Endothelial cell of umbilical vein (primary cell): Measurements from ENCODE around the gene IL17RD. TPM values are rescaled to one million over a fixed set of nuclear protein-coding genes. Genes with fewer than 3 reads are reported as not detected.

Source experiments
- BruUV-seq: library from RNA; stranded (reverse); fragments of 400-500 nt; replicated peaks from 2 replicates; lab custom pipeline; 2021; lab: Mats Ljungman, UMichigan
- CTCF ChIA-PET: fragments of 300-600, 350-600 bp; sonication (Branson Sonifier 250); formaldehyde crosslinking; loops from one replicate; lab custom pipeline; 2021; ENCODE audit warnings: antibody characterized with exemption, inconsistent platforms; lab: Charles Lee
- POLR2A ChIA-PET: fragments of 300-600, 350-600 bp; sonication (Branson Sonifier 250); formaldehyde crosslinking; loops from one replicate; lab custom pipeline; 2021; ENCODE audit warnings: antibody characterized with exemption, inconsistent platforms; lab: Charles Lee
- DNase-seq: peaks from one replicate; pipeline ENCODE4 v3.0.0-alpha.2; 2011; ENCODE audit warnings: low read depth, low spot score
- FAIRE-seq: peaks from 2 replicates; lab custom pipeline; 2011; peaks lifted over from hg19 to GRCh38; lab: Jason Lieb, UNC
- H2AFZ ChIP-seq: 2 replicates; pipeline ENCODE4 v1.6.0; 2012; ENCODE audit warnings: low read depth, low read length, control low read depth, inconsistent platforms
- H3K27ac ChIP-seq: 2 replicates; pipeline ENCODE4 v1.5.1; 2011; ENCODE audit warnings: low read depth, mild to moderate bottlenecking, control low read depth, low read length, moderate library complexity; ENCODE audit not compliant: insufficient read depth
- H3K27me3 ChIP-seq, 2 experiments: 2 replicates each; pipeline versions ENCODE4 v1.6.0 to v1.6.1; 2011; ENCODE audit warnings: low read length in 2 of 2, mixed read lengths in 1 of 2; ENCODE audit not compliant: control insufficient read depth in 2 of 2, insufficient read depth in 2 of 2
- H3K36me3 ChIP-seq, 2 experiments: 2 replicates in 1 of 2; 3 replicates in 1 of 2; pipeline ENCODE4 v1.5.1; 2011; ENCODE audit warnings: low read length in 2 of 2, mild to moderate bottlenecking in 1 of 2, moderate library complexity in 1 of 2; ENCODE audit not compliant: control insufficient read depth in 2 of 2, insufficient read depth in 2 of 2; ENCODE audit errors: extremely low read depth in 1 of 2
- H3K4me1 ChIP-seq: 3 replicates; pipeline ENCODE4 v1.5.1; 2011; ENCODE audit warnings: mild to moderate bottlenecking, low read length; ENCODE audit not compliant: control insufficient read depth, insufficient read depth; ENCODE audit errors: extremely low read depth
- H3K4me2 ChIP-seq: 2 replicates; pipeline ENCODE4 v1.6.1; 2011; ENCODE audit warnings: low read length, control low read depth, mixed read lengths; ENCODE audit not compliant: insufficient read depth
- H3K4me3 ChIP-seq, 3 experiments: fragments of 200-600 bp in 1 of 3; sonication (generic), shearing (Covaris generic) in 1 of 3; replicated peaks in 1 of 3; 2 replicates each; pipeline ENCODE4 v1.5.1; 2011 to 2016; ENCODE audit warnings: control low read depth in 3 of 3, low read length in 3 of 3, mild to moderate bottlenecking in 2 of 3, inconsistent platforms in 1 of 3, low read depth in 1 of 3, moderate library complexity in 1 of 3; ENCODE audit not compliant: insufficient read depth in 1 of 3
- H3K79me2 ChIP-seq: 2 replicates; pipeline ENCODE4 v1.6.0; 2012; ENCODE audit warnings: low read length, inconsistent platforms; ENCODE audit not compliant: control insufficient read depth, insufficient read depth
- H3K9ac ChIP-seq: replicated peaks from 2 replicates; pipeline ENCODE3; 2011; ENCODE audit warnings: low read length, control low read depth; ENCODE audit not compliant: insufficient read depth; ENCODE audit errors: extremely low read depth
- H3K9me1 ChIP-seq: replicated peaks from 3 replicates; pipeline ENCODE4 v1.6.0; 2011; ENCODE audit warnings: mild to moderate bottlenecking, low read length; ENCODE audit not compliant: control insufficient read depth, insufficient read depth; ENCODE audit errors: extremely low read depth
- H3K9me3 ChIP-seq: replicated peaks from 2 replicates; pipeline ENCODE4 v1.5.1; 2012; ENCODE audit warnings: low read length, inconsistent platforms; ENCODE audit not compliant: control insufficient read depth, insufficient read depth
- H4K20me1 ChIP-seq: replicated peaks from 2 replicates; pipeline ENCODE3; 2011; ENCODE audit warnings: mild to moderate bottlenecking, low read length; ENCODE audit not compliant: control insufficient read depth, insufficient read depth; ENCODE audit errors: extremely low read depth
- CTCF ChIP-seq, 2 donors: IDR thresholded peaks; 1 replicate in 1 of 2; 2 replicates in 1 of 2; pipeline ENCODE4 v1.5.1; 2011; ENCODE audit warnings: low read length in 2 of 2, mild to moderate bottlenecking in 2 of 2, moderate library complexity in 2 of 2, control low read depth in 1 of 2, inconsistent platforms in 1 of 2, low read depth in 1 of 2; ENCODE audit not compliant: insufficient read depth in 1 of 2; ENCODE audit errors: extremely low read depth in 1 of 2
- EZH2 ChIP-seq: IDR thresholded peaks from 2 replicates; pipeline ENCODE4 v1.6.1; 2012; ENCODE audit warnings: borderline replicate concordance, low read depth, mild to moderate bottlenecking, moderate library complexity, low read length, inconsistent platforms; ENCODE audit not compliant: severe bottlenecking
- FOS ChIP-seq: IDR thresholded peaks from 2 replicates; pipeline ENCODE4 v1.6.1; 2011; ENCODE audit warnings: mild to moderate bottlenecking, low read length, moderate library complexity, borderline replicate concordance; ENCODE audit not compliant: insufficient read depth
- GATA2 ChIP-seq: IDR thresholded peaks from 2 replicates; pipeline ENCODE4 v1.7.0; 2011; ENCODE audit warnings: low read depth, mild to moderate bottlenecking, moderate library complexity, mixed read lengths, low read length; ENCODE audit not compliant: insufficient read length, insufficient read depth
- JUN ChIP-seq: IDR thresholded peaks from 2 replicates; pipeline ENCODE4 v1.6.1; 2011; ENCODE audit warnings: borderline replicate concordance, low read depth; ENCODE audit not compliant: insufficient read length, insufficient read depth
- MAX ChIP-seq: IDR thresholded peaks from 2 replicates; pipeline ENCODE4 v1.6.1; 2011; ENCODE audit not compliant: insufficient read depth, insufficient read length
- MYC ChIP-seq: IDR thresholded peaks from one replicate; pipeline ENCODE4 v1.6.1; 2011; ENCODE audit warnings: mild to moderate bottlenecking, low read depth, low read length
- POLR2A ChIP-seq: IDR thresholded peaks from 2 replicates; pipeline ENCODE4 v1.6.1; 2012; ENCODE audit warnings: low read depth, mild to moderate bottlenecking, control low read depth, low read length
- POLR2AphosphoS5 ChIP-seq: IDR thresholded peaks from 2 replicates; pipeline ENCODE4 v1.6.1; 2012; ENCODE audit warnings: low read depth, mild to moderate bottlenecking, control low read depth, low read length, moderate library complexity; ENCODE audit not compliant: insufficient read depth
- dilution Hi-C: fragments of 300-500 bp; cut with MboI; formaldehyde crosslinking; loops from one replicate; pipeline ENCODE4 v1.15.0; 2019; ENCODE audit warnings: low sequenced_read_pairs; ENCODE audit not compliant: extremely low pct_ligation_motif_present
- intact Hi-C: fragments of 100-400 bp; cut with micrococcal nuclease; formaldehyde crosslinking; loops from one replicate; pipeline ENCODE4 v1.10.0; 2022
- polyA plus RNA-seq, 4 experiments: library from polyadenylated mRNA; depleted of rRNA in 3 of 4; stranded (reverse) in 3 of 4; unstranded in 1 of 4; fragments of >200 nt; gene quantifications; 2 replicates each; pipeline versions ENCODE4 v1.2.1 to v1.2.3, GENCODE V29; 2011 to 2012; ENCODE audit warnings: missing spikeins in 1 of 4
- total RNA-seq: library from RNA; stranded (reverse); gene quantifications from 2 replicates; pipeline ENCODE4 v1.2.3, GENCODE V29; 2021

Gene IL17RD
- total and polyA plus RNA-seq, 2 donors (not counting 3 experiments of a cell fraction or from before 2014, with no cell fraction given), result 0.36 to 0.93 TPM

- TF ChIP-seq EZH2 (no peak), CTCF (IDR thresholded peaks at IDR 0.05; ENCODE audit: extremely low read depth in 1 of 2, insufficient read depth in 1 of 2, low read depth in 1 of 2, low read length in 2 of 2) (no peak), POLR2AphosphoS5 (no peak), JUN (no peak), GATA2 (no peak), MAX (no peak), FOS (no peak), POLR2A (no peak), MYC (no peak)
- Histone ChIP-seq H3K9me3 (no peaks in the 10 kb centered on the region), H3K27me3 (no peaks in the 10 kb centered on the region), H3K4me2 (no peak overlapping the region), H3K36me3 (no peaks in the 10 kb centered on the region), H3K27ac (no peak overlapping the region), H4K20me1 (no peaks in the 10 kb centered on the region), H3K9ac (no peak overlapping the region), H3K4me1 (peaks cover 23% of the 10 kb centered on the region), H3K79me2 (no peaks in the 10 kb centered on the region), H2AFZ (no peak overlapping the region), H3K9me1 (no peaks in the 10 kb centered on the region), H3K4me3 (no peak overlapping the region)
- no peak for DNase-seq
- CTCF ChIA-PET, result interaction anchor here (1.1 to 1.5 kb wide), 2 partner anchors 35 to 260 kb away, joined by 4 to 8 read pairs; no protein-coding TSS in a partner anchor
- POLR2A ChIA-PET, result no interaction called here
- no TSS peak for BruUV-seq
- intact Hi-C loops, result no loop called here
- no peak for FAIRE-seq
- dilution Hi-C loops, result no loop called here
These were observed 105.7 kb downstream of the IL17RD start for GRCh38 chr3:57059411-57059810.
